DOHH2 (cell line): ENCODE results near the gene ITPR1.

ENCODE experiments used
- H3F3A ChIP-seq: fragments of 200-600 bp; sonication (generic), shearing (Covaris generic); 2 replicates; pipeline ENCODE4 v1.6.0; 2016; ENCODE audit warnings: antibody characterized with exemption, mild to moderate bottlenecking; ENCODE audit not compliant: control insufficient read depth, insufficient read depth
- H3K27ac ChIP-seq: fragments of 200-600 bp; sonication (generic); 2 replicates; pipeline ENCODE4 v1.5.1; 2014; ENCODE audit warnings: low read depth, mild to moderate bottlenecking, low read length, moderate library complexity
- H3K27me3 ChIP-seq: fragments of 200-600 bp; sonication (generic); 2 replicates; pipeline ENCODE4 v1.6.1; 2014; ENCODE audit warnings: mild to moderate bottlenecking, low read length, mixed read lengths; ENCODE audit not compliant: control insufficient read depth
- H3K36me3 ChIP-seq: fragments of 200-600 bp; sonication (generic); 2 replicates; pipeline ENCODE4 v1.6.1; 2014; ENCODE audit warnings: mild to moderate bottlenecking, low read length, moderate library complexity, mixed read lengths; ENCODE audit not compliant: control insufficient read depth
- H3K4me1 ChIP-seq: fragments of 200-600 bp; sonication (generic); 2 replicates; pipeline ENCODE4 v1.6.1; 2014; ENCODE audit warnings: mild to moderate bottlenecking, low read length, mixed read lengths; ENCODE audit not compliant: control insufficient read depth
- H3K4me2 ChIP-seq: fragments of 200-600 bp; sonication (generic); 2 replicates; pipeline ENCODE4 v1.6.0; 2014; ENCODE audit warnings: mild to moderate bottlenecking, low read length, moderate library complexity
- H3K4me3 ChIP-seq: fragments of 200-600 bp; sonication (generic); 2 replicates; pipeline ENCODE4 v1.5.1; 2014; ENCODE audit warnings: mild to moderate bottlenecking, low read length, mixed read lengths
- H3K79me2 ChIP-seq: fragments of 200-600 bp; sonication (generic); 2 replicates; pipeline ENCODE4 v1.6.1; 2014; ENCODE audit warnings: mild to moderate bottlenecking, low read length, mixed read lengths; ENCODE audit not compliant: control insufficient read depth
- H3K9me2 ChIP-seq: fragments of 200-600 bp; sonication (generic); replicated peaks from 2 replicates; pipeline ENCODE4 v1.6.1; 2014; ENCODE audit warnings: mild to moderate bottlenecking, low read length, mixed read lengths; ENCODE audit not compliant: control insufficient read depth
- H3K9me3 ChIP-seq: fragments of 200-600 bp; sonication (generic); 2 replicates; pipeline ENCODE4 v1.6.1; 2014; ENCODE audit warnings: antibody characterized with exemption, low read length, mixed read lengths; ENCODE audit not compliant: control insufficient read depth, insufficient read depth
- H4K20me1 ChIP-seq: fragments of 200-600 bp; sonication (generic); 2 replicates; pipeline ENCODE4 v1.6.0; 2014; ENCODE audit warnings: low read depth, mild to moderate bottlenecking, antibody characterized with exemption, low read length, moderate library complexity; ENCODE audit not compliant: control insufficient read depth, insufficient read depth
- CTCF ChIP-seq: fragments of 200-600 bp; sonication (generic); IDR thresholded peaks from one replicate; pipeline ENCODE4 v1.5.1; 2014; ENCODE audit warnings: antibody characterized with exemption, mild to moderate bottlenecking, low read depth, low read length; ENCODE audit not compliant: poor library complexity, severe bottlenecking
- EZH2phosphoT487 ChIP-seq: fragments of 200-600 bp; sonication (generic); IDR thresholded peaks from 2 replicates; pipeline ENCODE4 v1.6.1; 2017; ENCODE audit warnings: borderline replicate concordance, mild to moderate bottlenecking, antibody characterized with exemption, low read length, moderate library complexity, mixed read lengths

Gene ITPR1

DNA sequence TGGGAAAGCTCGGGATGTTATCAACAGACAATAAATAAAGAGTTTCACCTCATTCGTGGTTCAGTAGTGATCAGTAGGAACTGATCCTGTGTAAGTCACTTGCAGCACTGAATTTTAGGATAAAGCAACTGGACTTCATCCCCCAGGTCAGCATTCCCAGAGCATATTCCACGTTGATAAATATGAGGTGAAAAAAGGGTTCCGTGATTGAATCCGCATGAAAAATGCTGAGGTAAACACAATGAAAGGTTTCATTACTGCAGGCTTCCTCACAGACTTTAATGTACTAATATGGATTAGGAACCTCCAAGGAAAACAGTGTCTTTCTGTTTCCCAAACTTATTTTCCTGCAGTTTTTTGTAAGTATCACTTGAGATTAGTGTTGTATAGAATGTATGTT is 308.7 kb downstream of the ITPR1 start:
- Histone ChIP-seq H4K20me1 (no peaks in the 10 kb centered on the region), H3K27ac (no peak overlapping the region), H3K4me2 (no peak overlapping the region), H3K9me2 (no peaks in the 10 kb centered on the region), H3K9me3 (no peaks in the 10 kb centered on the region), H3K79me2 (no peaks in the 10 kb centered on the region), H3K36me3 (no peaks in the 10 kb centered on the region), H3K4me3 (no peak overlapping the region), H3K27me3 (no peaks in the 10 kb centered on the region), H3K4me1 (no peaks in the 10 kb centered on the region), H3F3A (no peaks in the 10 kb centered on the region)
- no peak for TF ChIP-seq EZH2phosphoT487
- TF ChIP-seq CTCF = no peak

DNA sequence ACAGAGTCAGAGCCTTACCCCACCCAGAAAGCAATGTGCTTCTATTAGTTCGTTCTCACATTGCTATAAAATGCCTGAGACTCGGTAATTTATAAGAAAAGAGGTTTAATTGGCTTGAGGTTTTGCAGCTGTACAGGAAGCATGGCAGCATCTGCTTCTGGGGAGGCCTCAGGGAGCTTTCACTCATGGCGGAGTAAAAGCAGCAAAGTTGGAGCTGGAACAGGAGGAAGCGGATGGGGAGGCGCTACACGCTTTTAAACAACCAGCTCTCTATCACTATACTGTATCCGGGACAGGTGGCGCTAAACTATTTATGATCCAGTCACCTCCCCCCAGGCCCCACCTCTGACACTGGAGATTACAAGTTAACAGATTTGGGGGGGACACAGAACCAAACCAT is 309.8 kb downstream of the ITPR1 start:
- H3K4me2 ChIP-seq = no peak overlapping the region
- no peaks in the 10 kb centered on the region for H4K20me1 ChIP-seq
- TF ChIP-seq CTCF = no peak
- TF ChIP-seq EZH2phosphoT487 = no peak
- H3K4me3 ChIP-seq = no peak overlapping the region
- H3K36me3 ChIP-seq = no peaks in the 10 kb centered on the region
- no peaks in the 10 kb centered on the region for H3K79me2 ChIP-seq
- H3K9me2 ChIP-seq = no peaks in the 10 kb centered on the region
- no peak overlapping the region for H3K27ac ChIP-seq
- no peaks in the 10 kb centered on the region for H3K9me3 ChIP-seq
- no peaks in the 10 kb centered on the region for H3F3A ChIP-seq
- no peaks in the 10 kb centered on the region for H3K4me1 ChIP-seq
- H3K27me3 ChIP-seq = no peaks in the 10 kb centered on the region

- H3K36me3 ChIP-seq = no peaks in the 10 kb centered on the region
- H3K4me3 ChIP-seq = no peak overlapping the region
- no peak overlapping the region for H3K4me2 ChIP-seq
- no peak overlapping the region for H3K27ac ChIP-seq
- H4K20me1 ChIP-seq = no peaks in the 10 kb centered on the region
- no peaks in the 10 kb centered on the region for H3K27me3 ChIP-seq
- no peaks in the 10 kb centered on the region for H3K79me2 ChIP-seq
- no peak for TF ChIP-seq CTCF
- no peak for TF ChIP-seq EZH2phosphoT487
- H3F3A ChIP-seq = no peaks in the 10 kb centered on the region
- H3K4me1 ChIP-seq = no peaks in the 10 kb centered on the region
- H3K9me2 ChIP-seq = no peaks in the 10 kb centered on the region
- H3K9me3 ChIP-seq = no peaks in the 10 kb centered on the region
These were observed 311.3 kb downstream of the ITPR1 start for GRCh38 chr3:4804161-4805058.
